H9 (cell line): ENCODE data around the gene PDE4B. TPM values are rescaled to one million over a fixed set of nuclear protein-coding genes. Genes with fewer than 3 reads are reported as not detected.

Experiments
- DNase-seq: peaks from one replicate; pipeline ENCODE4 v3.0.0-alpha.2; 2017
- H2AFZ ChIP-seq: one replicate; pipeline ENCODE4 v1.6.1; 2013; ENCODE audit warnings: mild to moderate bottlenecking, low read length, control low read depth, moderate library complexity
- H2AK5ac ChIP-seq: 2 replicates; pipeline ENCODE4 v1.6.1; 2013; ENCODE audit warnings: low read length, control low read depth, mixed read lengths; ENCODE audit not compliant: insufficient read length
- H2BK120ac ChIP-seq: one replicate; pipeline ENCODE4 v1.6.1; 2013; ENCODE audit warnings: low read depth, mild to moderate bottlenecking, low read length, control low read depth, inconsistent platforms; ENCODE audit not compliant: poor library complexity, severe bottlenecking
- H2BK12ac ChIP-seq: 2 replicates; pipeline ENCODE4 v1.6.1; 2013; ENCODE audit warnings: low read length, control low read depth, mixed read lengths, low read depth; ENCODE audit not compliant: insufficient read length
- H2BK15ac ChIP-seq: 2 replicates; pipeline ENCODE4 v1.6.1; 2013; ENCODE audit warnings: low read depth, low read length, control low read depth
- H2BK20ac ChIP-seq: one replicate; pipeline ENCODE4 v1.6.1; 2013; ENCODE audit warnings: low read depth, mild to moderate bottlenecking, low read length, control low read depth, inconsistent platforms; ENCODE audit not compliant: poor library complexity, severe bottlenecking
- H2BK5ac ChIP-seq: 2 replicates; pipeline ENCODE4 v1.6.1; 2013; ENCODE audit warnings: low read length, control low read depth, mixed read lengths; ENCODE audit not compliant: insufficient read length
- H3K14ac ChIP-seq: 2 replicates; pipeline ENCODE4 v1.6.1; 2013; ENCODE audit warnings: low read length, control low read depth; ENCODE audit not compliant: insufficient read depth
- H3K18ac ChIP-seq: 2 replicates; pipeline ENCODE4 v1.6.1; 2013; ENCODE audit warnings: low read depth, mild to moderate bottlenecking, mixed read lengths, low read length, control low read depth; ENCODE audit not compliant: insufficient read length
- H3K23ac ChIP-seq: 2 replicates; pipeline ENCODE4 v1.6.1; 2013; ENCODE audit warnings: low read length, control low read depth, mixed read lengths, low read depth; ENCODE audit not compliant: insufficient read length
- H3K23me2 ChIP-seq: 2 replicates; pipeline ENCODE4 v1.6.1; 2013; ENCODE audit warnings: low read depth, mild to moderate bottlenecking, mixed read lengths, low read length, control low read depth; ENCODE audit not compliant: insufficient read length, poor library complexity, severe bottlenecking
- H3K27ac ChIP-seq: 2 replicates; pipeline ENCODE4 v1.5.1; 2013; ENCODE audit warnings: low read length, control low read depth, mixed read lengths, low read depth; ENCODE audit not compliant: insufficient read length
- H3K27me3 ChIP-seq: 2 replicates; pipeline ENCODE4 v1.6.1; 2013; ENCODE audit warnings: low read length, control low read depth, inconsistent platforms; ENCODE audit not compliant: insufficient read depth
- H3K4ac ChIP-seq: 2 replicates; pipeline ENCODE4 v1.6.1; 2013; ENCODE audit warnings: low read depth, mild to moderate bottlenecking, control low read depth, inconsistent platforms, low read length, moderate library complexity
- H3K4me1 ChIP-seq: 2 replicates; pipeline ENCODE4 v1.6.1; 2013; ENCODE audit warnings: low read length, control low read depth, inconsistent platforms; ENCODE audit not compliant: insufficient read depth
- H3K4me2 ChIP-seq: 2 replicates; pipeline ENCODE4 v1.6.1; 2013; ENCODE audit warnings: low read length, control low read depth, mixed read lengths; ENCODE audit not compliant: insufficient read length, insufficient read depth
- H3K56ac ChIP-seq: 2 replicates; pipeline ENCODE4 v1.6.1; 2013; ENCODE audit warnings: low read depth, mild to moderate bottlenecking, mixed read lengths, low read length, control low read depth; ENCODE audit not compliant: insufficient read length
- H3K79me1 ChIP-seq: 2 replicates; pipeline ENCODE4 v1.6.1; 2013; ENCODE audit warnings: low read depth, mild to moderate bottlenecking, moderate library complexity, low read length, control low read depth, inconsistent platforms; ENCODE audit not compliant: insufficient read depth, poor library complexity, severe bottlenecking
- H3K79me2 ChIP-seq: 2 replicates; pipeline ENCODE4 v1.6.1; 2013; ENCODE audit warnings: low read length, control low read depth, inconsistent platforms; ENCODE audit not compliant: insufficient read depth
- H3K9ac ChIP-seq: 2 replicates; pipeline ENCODE4 v1.6.1; 2013; ENCODE audit warnings: low read length, control low read depth, mixed read lengths; ENCODE audit not compliant: insufficient read length; ENCODE audit errors: extremely low read depth
- H3K9me3 ChIP-seq: one replicate; pipeline ENCODE4 v1.6.1; 2013; ENCODE audit warnings: low read depth, low read length, inconsistent platforms; ENCODE audit not compliant: control insufficient read depth
- H3T11ph ChIP-seq: one replicate; pipeline ENCODE4 v1.6.1; 2013; ENCODE audit warnings: mild to moderate bottlenecking, low read length, control low read depth, inconsistent platforms
- H4K20me1 ChIP-seq: one replicate; pipeline ENCODE4 v1.6.1; 2013; ENCODE audit not compliant: control insufficient read depth, insufficient read length, insufficient read depth
- H4K5ac ChIP-seq: 2 replicates; pipeline ENCODE4 v1.6.1; 2013; ENCODE audit warnings: low read depth, mild to moderate bottlenecking, mixed read lengths, low read length, control low read depth; ENCODE audit not compliant: insufficient read length
- H4K8ac ChIP-seq: replicated peaks from 2 replicates; pipeline ENCODE4 v1.6.1; 2013; ENCODE audit warnings: low read length, control low read depth, mixed read lengths, low read depth; ENCODE audit not compliant: insufficient read length
- H4K91ac ChIP-seq: 2 replicates; pipeline ENCODE4 v1.6.1; 2013; ENCODE audit warnings: low read depth, mild to moderate bottlenecking, moderate library complexity, mixed read lengths, low read length, control low read depth; ENCODE audit not compliant: insufficient read length
- H3K27ac Mint-ChIP-seq, 3 experiments: 2 replicates in 2 of 3; 3 replicates in 1 of 3; pipeline ENCODE4 v1.8.0; 2020 to 2021; ENCODE audit warnings: mixed read lengths in 3 of 3, mild to moderate bottlenecking in 1 of 3, moderate library complexity in 1 of 3
- H3K27me3 Mint-ChIP-seq: 2 replicates; pipeline ENCODE4 v1.8.0; 2021; ENCODE audit warnings: low read depth, mild to moderate bottlenecking, moderate library complexity, mixed read lengths
- H3K36me3 Mint-ChIP-seq, 3 experiments: 2 replicates in 2 of 3; 3 replicates in 1 of 3; pipeline ENCODE4 v1.8.0; 2020 to 2021; ENCODE audit warnings: low read depth in 3 of 3, mixed read lengths in 3 of 3; ENCODE audit not compliant: insufficient read depth in 1 of 3
- H3K4me1 Mint-ChIP-seq, 2 experiments: 2 replicates each; pipeline ENCODE4 v1.8.0; 2020; ENCODE audit warnings: mixed read lengths in 2 of 2
- H3K4me3 Mint-ChIP-seq, 2 experiments: 2 replicates in 1 of 2; 3 replicates in 1 of 2; pipeline ENCODE4 v1.8.0; 2020 to 2021; ENCODE audit warnings: mild to moderate bottlenecking in 2 of 2, mixed read lengths in 2 of 2, moderate library complexity in 1 of 2
- H3K9me3 Mint-ChIP-seq, 2 experiments: 2 replicates in 1 of 2; 3 replicates in 1 of 2; pipeline ENCODE4 v1.8.0; 2020; ENCODE audit warnings: mild to moderate bottlenecking in 2 of 2, mixed read lengths in 2 of 2, moderate library complexity in 1 of 2
- CTCF ChIP-seq: fragments of 200-600 bp; sonication (generic); conservative IDR thresholded peaks from 3 replicates; pipeline ENCODE4 v1.8.0; 2021; ENCODE audit warnings: antibody characterized with exemption, mild to moderate bottlenecking
- WGBS: extraction: QIAGEN DNeasy Blood & Tissue Kit; methylation state at CpG from one replicate; pipeline ENCODE4 v1.1.7; 2013; ENCODE audit warnings: missing lambda C conversion rate, low lambda C conversion rate, mixed read lengths; ENCODE audit not compliant: insufficient read length; ENCODE audit errors: extremely low coverage; 5-methylcytosine and 5-hydroxymethylcytosine counted together
- total RNA-seq: library from RNA; stranded (reverse); gene quantifications from 2 replicates; pipeline ENCODE4 v1.2.1, GENCODE V29; 2021

Gene PDE4B
- total RNA-seq, 1 experiment from 2014 or later = 19.8 TPM

GRCh38 chr1:66380452-66381212, 587.9 kb downstream of the PDE4B start:
- no peaks in the 10 kb centered on the region for H4K20me1 ChIP-seq
- H3K9ac ChIP-seq = no peak overlapping the region
- H3K56ac ChIP-seq = no peak overlapping the region
- H3K79me1 ChIP-seq = no peaks in the 10 kb centered on the region
- H3K23me2 ChIP-seq = no peaks in the 10 kb centered on the region
- H3K27ac ChIP-seq = no peak overlapping the region
- H3K36me3 Mint-ChIP-seq = peaks cover 22 to 37% (median 34%) of the 10 kb centered on the region in 3 experiments
- no CpG with 5 or more reads among the region's 3 CpGs for WGBS
- no peak for TF ChIP-seq CTCF
- no peak overlapping the region for H4K5ac ChIP-seq
- H3K4me1 ChIP-seq = peaks cover 3% of the 10 kb centered on the region; the same call in 1 of the 2 replicates
- peaks cover 10 to 18% of the 10 kb centered on the region in 2 experiments for H3K4me1 Mint-ChIP-seq
- no peaks in the 10 kb centered on the region for H3K79me2 ChIP-seq
- no peak overlapping the region for H2BK15ac ChIP-seq
- H2AK5ac ChIP-seq = no peak overlapping the region
- no peak overlapping the region for H2BK120ac ChIP-seq
- peaks cover 14% of the 10 kb centered on the region for H3K9me3 ChIP-seq
- no peak overlapping the region for H3K23ac ChIP-seq
- H3K14ac ChIP-seq = no peak overlapping the region
- H3K4ac ChIP-seq = no peak overlapping the region
- no peak for DNase-seq
- no peak overlapping the region for H2AFZ ChIP-seq
- no peak overlapping the region for H4K8ac ChIP-seq
- no peak overlapping the region for H4K91ac ChIP-seq
- H2BK12ac ChIP-seq = no peak overlapping the region
- no peak overlapping the region for H3K27ac Mint-ChIP-seq
- H3K27me3 ChIP-seq = no peaks in the 10 kb centered on the region
- H3K4me2 ChIP-seq = no peak overlapping the region
- H3T11ph ChIP-seq = no peak overlapping the region
- H3K18ac ChIP-seq = no peak overlapping the region
- no peaks in the 10 kb centered on the region for H3K27me3 Mint-ChIP-seq
- no peak overlapping the region for H3K4me3 Mint-ChIP-seq
- H2BK5ac ChIP-seq = no peak overlapping the region
- H3K9me3 Mint-ChIP-seq = peaks cover 31 to 37% of the 10 kb centered on the region in 2 experiments
- no peak overlapping the region for H2BK20ac ChIP-seq
